Neural cell (in vitro differentiated cells): ENCODE measurements around the gene BFSP1.

Experiments
- EP300 ChIP-seq: fragments of 450-650 bp; conservative IDR thresholded peaks from 2 replicates; pipeline ENCODE4 v1.6.1; 2014; ENCODE audit warnings: antibody characterized with exemption, mild to moderate bottlenecking, moderate library complexity; ENCODE audit not compliant: poor library complexity, severe bottlenecking
- EZH2 ChIP-seq: fragments of 200-600, 300-800 bp; shearing (Covaris generic), sonication (generic); IDR thresholded peaks from 2 replicates; pipeline ENCODE4 v1.6.1; 2014; ENCODE audit warnings: antibody characterized with exemption, low read length, borderline replicate concordance, mild to moderate bottlenecking; ENCODE audit not compliant: insufficient read depth, poor library complexity, severe bottlenecking
- MXI1 ChIP-seq: fragments of 450-650 bp; conservative IDR thresholded peaks from 2 replicates; pipeline ENCODE4 v1.6.1; 2014; ENCODE audit warnings: antibody characterized with exemption, mild to moderate bottlenecking; ENCODE audit not compliant: poor library complexity, severe bottlenecking
- SMC3 ChIP-seq: fragments of 450-650 bp; conservative IDR thresholded peaks from 2 replicates; pipeline ENCODE4 v1.6.1; 2014; ENCODE audit warnings: antibody characterized with exemption, mild to moderate bottlenecking, moderate library complexity; ENCODE audit not compliant: poor library complexity
- TAF1 ChIP-seq: IDR thresholded peaks from 2 replicates; pipeline ENCODE4 v1.6.1; 2012; ENCODE audit warnings: low read depth
- TF ChIP-seq, protein P1 (sequence below): fragments of 450-650 bp; IDR thresholded peaks from 2 replicates; pipeline ENCODE4 v1.5.1; 2014; ENCODE audit warnings: antibody characterized with exemption, mild to moderate bottlenecking, moderate library complexity; ENCODE audit not compliant: poor library complexity, severe bottlenecking
- TF ChIP-seq, protein P2 (sequence below): IDR thresholded peaks from 2 replicates; pipeline ENCODE4 v1.6.1; 2012; ENCODE audit warnings: borderline replicate concordance

DNA sequence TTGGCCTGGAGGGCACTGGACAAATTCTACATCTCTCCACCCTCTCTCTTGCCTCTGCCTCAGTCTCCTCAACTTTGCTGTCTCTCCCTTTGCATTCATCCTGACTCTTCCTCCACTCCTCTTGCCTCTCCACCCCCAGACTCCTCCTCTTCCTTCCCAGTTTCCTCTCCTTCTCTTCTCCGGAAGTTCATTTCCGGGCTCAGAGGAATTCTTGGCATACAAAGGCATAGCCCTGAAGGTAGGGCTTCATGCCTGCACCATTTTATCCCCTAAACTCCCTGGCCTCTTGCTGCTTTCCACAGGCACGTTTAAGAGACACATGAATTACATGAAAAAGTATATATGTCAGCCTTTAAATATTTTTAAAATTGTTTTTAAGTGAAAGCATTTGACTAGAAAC, 10.6 kb downstream of the BFSP1 start:
- no peak for TF ChIP-seq EP300
- TF ChIP-seq, protein P1, sequence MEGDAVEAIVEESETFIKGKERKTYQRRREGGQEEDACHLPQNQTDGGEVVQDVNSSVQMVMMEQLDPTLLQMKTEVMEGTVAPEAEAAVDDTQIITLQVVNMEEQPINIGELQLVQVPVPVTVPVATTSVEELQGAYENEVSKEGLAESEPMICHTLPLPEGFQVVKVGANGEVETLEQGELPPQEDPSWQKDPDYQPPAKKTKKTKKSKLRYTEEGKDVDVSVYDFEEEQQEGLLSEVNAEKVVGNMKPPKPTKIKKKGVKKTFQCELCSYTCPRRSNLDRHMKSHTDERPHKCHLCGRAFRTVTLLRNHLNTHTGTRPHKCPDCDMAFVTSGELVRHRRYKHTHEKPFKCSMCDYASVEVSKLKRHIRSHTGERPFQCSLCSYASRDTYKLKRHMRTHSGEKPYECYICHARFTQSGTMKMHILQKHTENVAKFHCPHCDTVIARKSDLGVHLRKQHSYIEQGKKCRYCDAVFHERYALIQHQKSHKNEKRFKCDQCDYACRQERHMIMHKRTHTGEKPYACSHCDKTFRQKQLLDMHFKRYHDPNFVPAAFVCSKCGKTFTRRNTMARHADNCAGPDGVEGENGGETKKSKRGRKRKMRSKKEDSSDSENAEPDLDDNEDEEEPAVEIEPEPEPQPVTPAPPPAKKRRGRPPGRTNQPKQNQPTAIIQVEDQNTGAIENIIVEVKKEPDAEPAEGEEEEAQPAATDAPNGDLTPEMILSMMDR = no peak
- no peak for TF ChIP-seq TAF1
- TF ChIP-seq MXI1 = no peak
- no peak for TF ChIP-seq EZH2
- TF ChIP-seq, protein P2, sequence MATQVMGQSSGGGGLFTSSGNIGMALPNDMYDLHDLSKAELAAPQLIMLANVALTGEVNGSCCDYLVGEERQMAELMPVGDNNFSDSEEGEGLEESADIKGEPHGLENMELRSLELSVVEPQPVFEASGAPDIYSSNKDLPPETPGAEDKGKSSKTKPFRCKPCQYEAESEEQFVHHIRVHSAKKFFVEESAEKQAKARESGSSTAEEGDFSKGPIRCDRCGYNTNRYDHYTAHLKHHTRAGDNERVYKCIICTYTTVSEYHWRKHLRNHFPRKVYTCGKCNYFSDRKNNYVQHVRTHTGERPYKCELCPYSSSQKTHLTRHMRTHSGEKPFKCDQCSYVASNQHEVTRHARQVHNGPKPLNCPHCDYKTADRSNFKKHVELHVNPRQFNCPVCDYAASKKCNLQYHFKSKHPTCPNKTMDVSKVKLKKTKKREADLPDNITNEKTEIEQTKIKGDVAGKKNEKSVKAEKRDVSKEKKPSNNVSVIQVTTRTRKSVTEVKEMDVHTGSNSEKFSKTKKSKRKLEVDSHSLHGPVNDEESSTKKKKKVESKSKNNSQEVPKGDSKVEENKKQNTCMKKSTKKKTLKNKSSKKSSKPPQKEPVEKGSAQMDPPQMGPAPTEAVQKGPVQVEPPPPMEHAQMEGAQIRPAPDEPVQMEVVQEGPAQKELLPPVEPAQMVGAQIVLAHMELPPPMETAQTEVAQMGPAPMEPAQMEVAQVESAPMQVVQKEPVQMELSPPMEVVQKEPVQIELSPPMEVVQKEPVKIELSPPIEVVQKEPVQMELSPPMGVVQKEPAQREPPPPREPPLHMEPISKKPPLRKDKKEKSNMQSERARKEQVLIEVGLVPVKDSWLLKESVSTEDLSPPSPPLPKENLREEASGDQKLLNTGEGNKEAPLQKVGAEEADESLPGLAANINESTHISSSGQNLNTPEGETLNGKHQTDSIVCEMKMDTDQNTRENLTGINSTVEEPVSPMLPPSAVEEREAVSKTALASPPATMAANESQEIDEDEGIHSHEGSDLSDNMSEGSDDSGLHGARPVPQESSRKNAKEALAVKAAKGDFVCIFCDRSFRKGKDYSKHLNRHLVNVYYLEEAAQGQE = no peak
- no peak for TF ChIP-seq SMC3
